GM18951 (cell line): ENCODE results near the gene LYPD4.

Experiments used
- POLR2A ChIP-seq: IDR thresholded peaks from 4 replicates; pipeline ENCODE4 v1.6.1; 2011; ENCODE audit warnings: mild to moderate bottlenecking; ENCODE audit not compliant: insufficient read length, insufficient read depth; ENCODE audit errors: extremely low read depth
- in situ Hi-C: fragments of 300-500 bp; cut with MboI; formaldehyde crosslinking; loops from one replicate; pipeline ENCODE4 v1.12.0; 2022; ENCODE audit warnings: low sequenced_read_pairs, mixed read lengths, inconsistent platforms; ENCODE audit not compliant: unreplicated experiment

The LYPD4 gene

DNA sequence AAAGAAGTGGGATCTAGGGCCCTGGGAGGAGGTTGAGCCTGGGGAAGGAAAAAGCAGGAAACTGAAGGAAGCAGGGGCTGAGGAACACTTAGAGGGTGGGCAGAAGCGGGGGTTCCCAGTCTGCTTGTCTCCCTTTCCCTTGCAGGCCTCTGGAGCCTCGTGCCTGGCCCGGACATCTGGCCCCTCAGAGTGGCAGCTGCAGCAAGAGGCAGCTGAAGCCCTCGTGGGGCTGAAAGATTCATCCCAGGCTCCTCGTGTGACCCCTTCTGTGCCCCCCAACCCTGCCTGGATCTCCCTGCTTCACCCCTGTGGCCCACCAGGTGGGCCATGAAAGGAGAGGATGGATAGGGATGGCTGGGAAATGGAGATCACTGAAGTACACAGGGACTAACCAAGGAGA lies 5.9 kb upstream of the LYPD4 start:
- in situ Hi-C loops, result no loop called here
- TF ChIP-seq POLR2A, result no peak

DNA sequence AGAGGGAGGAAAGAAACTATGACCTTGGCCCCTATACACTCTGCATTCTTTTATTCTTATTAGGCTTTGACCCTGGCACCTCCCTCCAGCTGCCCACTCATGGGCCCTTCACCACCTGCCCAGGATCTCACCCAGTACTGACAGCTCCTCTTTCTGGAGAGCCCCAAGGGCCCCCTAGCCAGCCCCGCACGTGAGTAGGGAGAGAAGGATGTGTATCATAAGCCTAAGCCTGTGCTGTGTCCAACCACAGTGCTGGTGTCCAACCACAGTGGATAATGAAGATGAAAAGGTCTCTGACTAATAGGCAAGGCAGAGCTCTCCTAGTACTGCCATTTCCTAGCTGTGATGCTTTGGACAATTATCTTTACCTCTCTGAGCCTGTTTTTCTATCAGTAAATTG lies 4.6 kb upstream of the LYPD4 start:
- no peak for TF ChIP-seq POLR2A
- in situ Hi-C loops, result no loop called here

DNA sequence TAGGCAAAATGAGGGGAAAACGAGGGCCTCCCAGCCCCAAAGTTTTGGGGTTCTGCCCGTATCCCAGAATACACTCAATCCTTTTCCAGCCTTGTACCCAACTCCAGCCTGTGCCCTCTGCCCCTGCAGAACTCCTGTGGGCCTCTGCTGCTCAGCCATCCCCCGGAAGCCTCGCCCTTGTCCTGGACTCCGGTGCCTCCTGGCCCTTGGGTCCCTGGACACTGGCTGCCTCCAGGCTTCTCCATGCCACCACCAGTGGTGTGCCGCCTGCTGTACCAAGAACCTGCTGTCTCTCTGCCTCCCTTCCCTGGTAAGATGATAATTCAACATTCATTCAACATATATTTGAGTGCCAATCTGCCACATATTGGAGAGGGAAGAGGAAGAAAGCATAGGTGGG lies 4.2 kb upstream of the LYPD4 start:
- in situ Hi-C loops, result no loop called here
- no peak for TF ChIP-seq POLR2A

DNA sequence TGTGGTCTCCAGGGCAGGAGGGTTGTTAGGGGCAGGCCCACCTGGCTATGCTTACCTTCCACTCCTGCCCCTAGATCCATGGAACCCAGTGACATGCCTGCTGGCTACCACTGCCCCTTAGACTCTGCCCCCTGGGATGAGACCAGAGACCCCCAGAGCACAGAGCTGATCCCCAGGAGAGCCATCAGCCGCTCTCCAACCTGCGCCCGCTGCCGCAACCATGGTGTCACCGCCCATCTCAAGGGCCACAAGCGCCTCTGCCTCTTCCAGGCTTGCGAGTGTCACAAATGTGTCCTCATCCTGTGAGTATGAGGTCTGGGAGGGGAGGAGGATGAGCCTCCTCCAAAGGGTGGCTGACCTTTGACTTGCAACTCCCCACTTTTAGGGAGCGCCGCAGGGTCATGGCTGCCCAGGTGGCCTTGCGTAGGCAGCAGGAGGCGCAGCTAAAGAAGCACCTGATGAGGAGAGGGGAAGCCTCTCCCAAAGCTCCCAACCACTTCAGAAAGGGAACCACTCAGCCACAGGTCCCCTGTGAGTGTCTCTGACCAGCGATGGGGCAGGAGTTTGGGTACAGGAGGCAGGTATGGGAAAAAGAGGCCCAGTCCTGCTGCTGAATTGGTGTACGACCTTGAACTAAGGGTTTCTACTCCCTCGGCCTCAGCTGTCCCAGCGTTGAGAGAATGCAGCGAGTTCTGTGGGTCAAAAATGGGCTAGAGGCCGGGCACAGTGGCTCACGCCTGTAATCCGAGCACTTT lies 3.0 kb upstream of the LYPD4 start:
- no peak for TF ChIP-seq POLR2A
- in situ Hi-C loops, result no loop called here

DNA sequence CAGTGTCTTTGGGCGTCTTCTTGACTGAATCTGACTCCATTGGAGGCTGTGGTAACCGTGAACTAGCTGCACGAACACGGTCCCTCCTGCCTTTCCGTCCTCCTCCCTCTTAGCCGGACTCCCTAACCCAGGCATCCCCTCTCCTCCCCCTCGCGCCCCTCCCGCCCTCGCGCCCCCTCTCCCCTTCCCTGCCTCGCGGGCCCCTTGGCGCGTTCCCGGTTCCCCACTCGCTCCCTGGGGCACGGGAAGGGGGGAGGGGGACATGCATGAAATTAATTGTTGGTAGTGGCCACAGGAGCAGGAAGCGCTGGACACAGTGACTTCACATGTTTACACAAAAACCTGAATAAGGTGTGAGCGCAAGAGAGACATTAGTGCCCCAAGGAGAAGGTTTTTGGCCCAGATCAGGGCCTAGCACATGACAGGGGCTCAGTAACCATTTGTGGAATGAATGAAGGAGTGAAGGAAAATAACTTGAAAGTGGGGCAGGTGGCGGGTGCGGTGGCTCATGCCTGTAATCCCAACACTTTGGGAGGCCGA lies 638 bp upstream of the LYPD4 start:
- TF ChIP-seq POLR2A, result no peak
- in situ Hi-C loops, result no loop called here

DNA sequence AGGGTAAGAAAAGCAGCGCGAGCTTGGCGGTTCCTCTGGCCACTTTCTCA lies 343 bp upstream of the LYPD4 start, which contains the start of gene DMRTC2:
Gene DMRTC2 (plus strand): TSS at position 42 of the 50 bp plus-strand sequence. CDS start 2,387 bp downstream, outside the sequence.
- in situ Hi-C loops, result no loop called here
- no peak for TF ChIP-seq POLR2A

DNA sequence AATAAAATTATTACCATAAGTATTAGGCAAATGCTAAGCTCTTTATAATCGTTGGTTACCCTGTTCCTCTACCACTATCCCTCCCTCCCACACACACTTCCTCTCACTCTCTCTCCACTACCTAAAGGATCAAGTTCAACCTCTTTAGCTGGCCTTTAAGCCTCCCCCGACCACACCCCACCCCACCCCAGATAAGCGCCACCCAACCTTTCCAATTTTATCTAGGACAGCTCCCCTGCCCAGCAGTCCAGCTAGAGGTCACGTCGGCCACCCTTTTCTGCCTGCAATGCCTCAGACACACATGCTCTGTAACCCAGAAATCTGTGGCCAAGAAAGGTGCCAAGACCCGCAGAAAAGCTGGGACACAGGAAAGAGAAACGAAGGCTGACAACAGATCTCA lies 1.1 kb downstream of the LYPD4 start:
- in situ Hi-C loops, result no loop called here
- no peak for TF ChIP-seq POLR2A

DNA sequence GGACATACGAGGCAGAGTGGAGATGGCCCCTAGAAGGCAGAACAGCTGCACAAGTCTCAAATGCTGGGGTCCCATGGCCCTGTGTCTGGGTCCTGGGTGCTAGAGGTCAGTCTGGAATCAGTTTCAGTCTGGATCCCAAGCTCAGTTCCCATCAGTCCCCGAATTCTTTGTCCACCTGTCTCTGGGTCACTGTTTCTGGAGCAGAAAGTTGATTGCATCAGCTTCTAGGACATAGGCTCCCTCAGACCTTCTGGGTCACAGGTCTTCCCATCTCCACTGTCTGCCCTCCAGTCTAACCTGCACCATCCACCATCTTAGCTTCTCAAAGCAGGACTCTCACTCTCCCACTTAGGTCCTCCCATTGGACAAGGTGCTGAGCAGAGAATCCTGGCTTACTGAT lies 5.3 kb downstream of the LYPD4 start:
- in situ Hi-C loops, result no loop called here
- no peak for TF ChIP-seq POLR2A

DNA sequence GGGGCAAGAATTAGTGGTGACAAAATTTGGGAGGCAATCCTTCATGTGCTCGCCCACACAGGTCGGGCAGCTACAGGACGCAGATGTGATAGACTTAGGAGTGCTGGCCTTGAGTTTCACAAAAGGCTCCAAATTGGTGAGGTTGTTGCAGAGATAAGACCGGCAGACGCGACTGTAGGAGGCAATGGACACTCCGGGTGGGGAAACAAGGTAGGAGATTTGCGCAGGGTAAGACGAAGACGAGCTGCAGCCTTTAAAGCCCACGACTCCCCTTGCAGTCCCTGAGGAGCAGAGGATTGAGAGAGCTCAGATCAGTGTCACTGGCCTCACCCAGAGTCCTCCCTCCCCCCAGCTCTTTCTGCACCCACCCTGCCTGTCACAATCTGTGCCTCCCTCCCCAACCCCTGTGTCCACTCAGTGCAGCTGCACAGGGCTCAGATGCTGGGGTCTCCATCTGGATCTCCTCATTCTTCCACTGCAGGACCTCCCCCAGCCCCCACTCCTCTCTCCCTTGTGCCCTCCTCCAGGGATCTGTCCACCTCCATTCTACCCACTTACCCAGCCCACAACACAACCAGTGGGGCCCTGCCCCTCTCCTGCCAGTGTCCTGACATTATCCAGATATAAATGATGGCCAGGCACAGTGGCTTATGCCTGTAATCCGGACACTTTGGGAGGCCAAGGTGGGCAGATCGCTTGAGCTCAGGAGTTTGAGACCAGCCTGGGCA lies 6.3 kb downstream of the LYPD4 start:
- in situ Hi-C loops, result no loop called here
- TF ChIP-seq POLR2A, result no peak

DNA sequence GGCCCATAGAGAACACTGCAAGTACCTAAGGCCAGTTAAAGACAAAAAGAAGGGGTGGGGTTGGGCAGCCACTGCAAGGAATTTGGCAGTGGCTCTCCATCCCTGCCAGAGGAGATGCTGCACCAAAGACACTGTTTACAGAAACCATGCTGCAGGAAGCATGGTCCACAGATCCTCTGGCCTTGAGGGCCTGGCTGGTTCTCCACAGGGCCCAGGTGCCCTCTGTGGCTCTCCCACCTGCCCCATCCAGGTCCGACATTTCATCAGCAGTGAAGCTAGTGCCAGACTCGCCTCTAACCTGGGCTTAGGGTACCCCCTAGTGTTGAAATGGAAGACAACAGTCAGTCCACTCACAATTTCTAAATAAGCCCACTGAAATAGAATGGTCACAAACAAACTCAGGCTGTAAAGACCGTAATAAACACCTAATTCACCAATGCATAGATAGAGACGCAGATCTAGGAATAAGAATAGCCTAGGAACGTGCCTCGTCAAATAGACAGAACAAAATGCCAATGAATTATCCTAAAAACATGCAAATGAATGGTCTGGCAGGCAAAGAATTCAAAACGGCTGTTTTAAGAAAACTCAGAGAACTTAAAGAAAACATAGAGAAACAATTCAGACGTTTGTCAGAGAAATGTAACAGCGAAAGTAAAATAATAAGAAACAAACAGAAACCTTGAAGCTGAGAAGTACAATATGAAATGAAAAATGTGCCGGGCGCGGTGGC lies 23.3 kb downstream of the LYPD4 start:
- in situ Hi-C loops, result no loop called here
- no peak for TF ChIP-seq POLR2A

DNA sequence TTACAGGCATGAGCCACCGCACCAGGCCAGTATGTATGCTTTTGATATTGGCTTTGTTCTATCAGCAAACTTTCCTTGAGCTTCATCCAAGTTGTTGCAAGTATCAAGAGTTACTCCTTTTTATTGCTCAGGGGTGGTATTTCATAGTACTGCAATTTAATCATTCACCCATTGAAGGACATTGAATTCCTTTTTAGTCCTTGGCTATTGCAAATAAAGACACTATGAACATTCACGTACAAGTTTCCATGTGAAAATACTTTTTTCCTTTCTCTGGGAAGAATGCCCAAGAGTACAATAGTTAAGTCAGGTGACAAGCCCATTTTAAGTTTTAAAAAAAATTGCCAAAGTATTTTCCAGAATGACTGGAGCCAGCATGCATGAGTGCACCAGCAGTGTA lies 27.7 kb downstream of the LYPD4 start:
- in situ Hi-C loops, result no loop called here
- no peak for TF ChIP-seq POLR2A

DNA sequence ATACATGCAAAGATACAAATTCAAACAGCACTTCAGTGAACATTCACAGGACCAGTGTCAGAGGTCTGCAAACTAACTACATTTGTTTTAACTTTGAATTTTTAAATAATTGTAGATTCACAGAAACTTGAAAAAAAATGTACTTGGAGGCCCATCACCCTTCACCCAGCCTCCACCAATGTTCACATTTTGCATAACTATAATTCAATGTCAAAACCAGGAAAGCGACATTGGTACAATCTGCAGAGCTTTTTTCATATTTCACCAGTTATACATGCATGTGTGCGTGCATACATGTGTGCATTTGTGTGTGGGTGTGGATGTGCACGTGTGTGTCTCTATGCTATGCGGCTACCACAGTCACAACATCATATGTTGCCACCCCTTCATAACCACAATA lies 29.2 kb downstream of the LYPD4 start:
- in situ Hi-C loops, result no loop called here
- TF ChIP-seq POLR2A, result no peak

DNA sequence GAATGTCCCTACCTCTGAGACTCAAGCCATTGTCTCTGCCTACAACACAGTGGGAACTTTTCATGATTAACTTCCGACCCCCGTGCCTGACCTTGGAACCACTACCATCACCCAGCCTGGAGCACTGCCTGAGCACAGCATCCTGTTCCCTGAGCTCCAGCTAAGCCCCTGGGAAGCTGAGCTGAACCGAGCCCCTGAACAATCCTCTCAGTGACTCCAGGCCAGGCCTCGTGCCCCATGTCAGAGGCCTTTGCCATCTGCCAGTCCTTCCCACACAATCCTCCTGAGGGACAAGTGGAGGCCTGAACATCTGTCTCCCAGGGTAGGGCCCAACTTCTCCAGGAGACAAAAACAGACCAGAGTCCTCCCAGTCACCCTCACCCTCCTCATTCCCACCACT lies 30.6 kb downstream of the LYPD4 start:
- TF ChIP-seq POLR2A, result no peak
- in situ Hi-C loops, result no loop called here

DNA sequence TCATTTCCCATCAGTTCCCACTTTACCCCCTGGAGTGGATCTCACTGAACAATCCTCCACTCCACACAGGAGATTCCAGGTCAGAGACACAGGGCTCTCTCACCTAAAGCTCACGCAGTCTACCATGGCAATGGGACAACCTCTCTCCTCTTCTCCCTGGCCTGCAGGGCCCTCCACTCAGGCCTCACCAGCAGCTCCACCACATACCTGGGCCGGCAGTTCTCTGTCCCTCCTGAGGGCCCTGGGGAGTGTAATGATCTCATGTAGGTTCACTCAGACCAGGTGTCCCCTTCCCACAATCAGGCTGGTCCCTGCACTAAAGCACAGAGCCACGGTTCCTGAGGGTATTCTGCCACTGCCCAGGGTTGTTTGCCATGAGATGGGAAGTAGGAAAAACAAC lies 32.5 kb downstream of the LYPD4 start:
- in situ Hi-C loops, result no loop called here
- TF ChIP-seq POLR2A, result no peak
